ENCODE measurements around the gene APBA2.

The APBA2 gene

DNA sequence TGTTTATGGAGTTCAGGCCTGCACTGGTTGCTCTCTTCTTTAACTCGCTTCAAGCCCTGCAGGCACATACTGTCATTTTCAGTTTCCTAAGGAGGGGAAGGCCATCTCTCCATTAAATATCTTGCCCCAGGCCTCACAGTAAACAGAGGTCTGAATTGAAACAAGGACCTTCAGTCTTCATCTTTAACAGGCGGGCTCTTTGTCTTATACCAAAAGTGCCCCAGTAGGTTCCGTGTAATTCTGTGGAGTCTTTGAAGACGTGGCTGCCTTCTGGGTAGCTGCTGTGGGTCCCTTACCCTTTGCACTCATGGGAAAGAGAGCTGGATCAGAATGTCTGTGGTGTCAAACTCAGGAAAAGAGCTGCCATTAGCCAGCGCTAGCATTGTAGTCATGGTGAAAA is 161.2 kb downstream of the APBA2 start:
- H3K36me3 ChIP-seq (ENCODE audit: low read depth) = no peaks in the 10 kb centered on the region
- no peak overlapping the region for H3K4me3 ChIP-seq (ENCODE audit: severe bottlenecking)
- TF ChIP-seq CTCF (IDR thresholded peaks at IDR 0.05; ENCODE audit: poor library complexity, severe bottlenecking) = no peak
- DNase-seq (ENCODE audit: low spot score) = no peak
- no peaks in the 10 kb centered on the region for H3K4me1 ChIP-seq (ENCODE audit: insufficient read depth, poor library complexity, severe bottlenecking)
- no peaks in the 10 kb centered on the region for H3K9me3 ChIP-seq (ENCODE audit: severe bottlenecking)
- ATAC-seq (ENCODE audit: low read depth) = no peak
- H3K27me3 ChIP-seq (ENCODE audit: insufficient read depth, poor library complexity, severe bottlenecking) = no peaks in the 10 kb centered on the region
- no peak overlapping the region for H3K27ac ChIP-seq (ENCODE audit: poor library complexity, severe bottlenecking)

- ATAC-seq (ENCODE audit: low read depth) (no peak), DNase-seq (ENCODE audit: low spot score) (no peak)
- no peak for TF ChIP-seq CTCF (IDR thresholded peaks at IDR 0.05; ENCODE audit: poor library complexity, severe bottlenecking)
- H3K4me3 ChIP-seq (ENCODE audit: severe bottlenecking) = no peak overlapping the region
- H3K36me3 ChIP-seq (ENCODE audit: low read depth) = no peaks in the 10 kb centered on the region
- no peaks in the 10 kb centered on the region for H3K9me3 ChIP-seq (ENCODE audit: severe bottlenecking)
- H3K27ac ChIP-seq (ENCODE audit: poor library complexity, severe bottlenecking) = no peak overlapping the region
- H3K27me3 ChIP-seq (ENCODE audit: insufficient read depth, poor library complexity, severe bottlenecking) = no peaks in the 10 kb centered on the region
- H3K4me1 ChIP-seq (ENCODE audit: insufficient read depth, poor library complexity, severe bottlenecking) = no peaks in the 10 kb centered on the region
Measured at GRCh38 chr15:29048011-29048410, 162.2 kb downstream of the APBA2 start.

GRCh38 chr15:29050870-29051269 is 165.1 kb downstream of the APBA2 start:
- Histone ChIP-seq H3K36me3 (ENCODE audit: low read depth) (no peaks in the 10 kb centered on the region), H3K4me3 (ENCODE audit: severe bottlenecking) (no peak overlapping the region), H3K27ac (ENCODE audit: poor library complexity, severe bottlenecking) (no peak overlapping the region), H3K9me3 (ENCODE audit: severe bottlenecking) (no peaks in the 10 kb centered on the region), H3K27me3 (ENCODE audit: insufficient read depth, poor library complexity, severe bottlenecking) (no peaks in the 10 kb centered on the region), H3K4me1 (ENCODE audit: insufficient read depth, poor library complexity, severe bottlenecking) (no peaks in the 10 kb centered on the region)
- ATAC-seq (ENCODE audit: low read depth) (no peak), DNase-seq (ENCODE audit: low spot score) (peak; percentile 8)
- no peak for TF ChIP-seq CTCF (IDR thresholded peaks at IDR 0.05; ENCODE audit: poor library complexity, severe bottlenecking)

DNA sequence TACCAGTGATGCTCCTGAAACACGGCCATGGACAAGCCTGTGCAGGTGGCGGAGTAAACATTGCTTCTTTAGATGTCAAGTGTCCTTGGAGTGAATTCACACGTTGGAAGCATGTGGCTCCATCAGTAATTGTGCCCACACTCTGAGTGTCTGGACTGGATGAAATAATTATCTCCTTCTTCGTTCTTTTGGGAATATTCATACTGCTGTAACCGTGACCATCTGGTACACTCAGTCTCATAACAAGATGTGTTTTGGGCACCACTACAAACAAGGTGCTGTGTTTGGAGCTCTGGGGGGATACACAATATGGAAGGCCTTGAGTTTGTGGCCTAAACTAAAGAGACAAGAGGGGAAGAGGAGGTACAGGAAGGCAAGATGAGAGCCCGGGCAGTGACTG is 165.6 kb downstream of the APBA2 start:
- no peak for TF ChIP-seq CTCF (IDR thresholded peaks at IDR 0.05; ENCODE audit: poor library complexity, severe bottlenecking)
- DNase-seq (ENCODE audit: low spot score) (no peak), ATAC-seq (ENCODE audit: low read depth) (no peak)
- Histone ChIP-seq H3K36me3 (ENCODE audit: low read depth) (no peaks in the 10 kb centered on the region), H3K4me3 (ENCODE audit: severe bottlenecking) (no peak overlapping the region), H3K9me3 (ENCODE audit: severe bottlenecking) (no peaks in the 10 kb centered on the region), H3K27me3 (ENCODE audit: insufficient read depth, poor library complexity, severe bottlenecking) (no peaks in the 10 kb centered on the region), H3K4me1 (ENCODE audit: insufficient read depth, poor library complexity, severe bottlenecking) (no peaks in the 10 kb centered on the region), H3K27ac (ENCODE audit: poor library complexity, severe bottlenecking) (no peak overlapping the region)

GRCh38 chr15:29053006-29053405 is 167.2 kb downstream of the APBA2 start:
- H3K4me3 ChIP-seq (ENCODE audit: severe bottlenecking) = no peak overlapping the region
- H3K4me1 ChIP-seq (ENCODE audit: insufficient read depth, poor library complexity, severe bottlenecking) = no peaks in the 10 kb centered on the region
- no peaks in the 10 kb centered on the region for H3K9me3 ChIP-seq (ENCODE audit: severe bottlenecking)
- no peak overlapping the region for H3K27ac ChIP-seq (ENCODE audit: poor library complexity, severe bottlenecking)
- no peak for TF ChIP-seq CTCF (IDR thresholded peaks at IDR 0.05; ENCODE audit: poor library complexity, severe bottlenecking)
- peak; percentile 58 for DNase-seq (ENCODE audit: low spot score)
- H3K27me3 ChIP-seq (ENCODE audit: insufficient read depth, poor library complexity, severe bottlenecking) = no peaks in the 10 kb centered on the region
- H3K36me3 ChIP-seq (ENCODE audit: low read depth) = no peaks in the 10 kb centered on the region
- no peak for ATAC-seq (ENCODE audit: low read depth)
